Measurements from ENCODE around the gene CDK15.

CDK15 gene

DNA sequence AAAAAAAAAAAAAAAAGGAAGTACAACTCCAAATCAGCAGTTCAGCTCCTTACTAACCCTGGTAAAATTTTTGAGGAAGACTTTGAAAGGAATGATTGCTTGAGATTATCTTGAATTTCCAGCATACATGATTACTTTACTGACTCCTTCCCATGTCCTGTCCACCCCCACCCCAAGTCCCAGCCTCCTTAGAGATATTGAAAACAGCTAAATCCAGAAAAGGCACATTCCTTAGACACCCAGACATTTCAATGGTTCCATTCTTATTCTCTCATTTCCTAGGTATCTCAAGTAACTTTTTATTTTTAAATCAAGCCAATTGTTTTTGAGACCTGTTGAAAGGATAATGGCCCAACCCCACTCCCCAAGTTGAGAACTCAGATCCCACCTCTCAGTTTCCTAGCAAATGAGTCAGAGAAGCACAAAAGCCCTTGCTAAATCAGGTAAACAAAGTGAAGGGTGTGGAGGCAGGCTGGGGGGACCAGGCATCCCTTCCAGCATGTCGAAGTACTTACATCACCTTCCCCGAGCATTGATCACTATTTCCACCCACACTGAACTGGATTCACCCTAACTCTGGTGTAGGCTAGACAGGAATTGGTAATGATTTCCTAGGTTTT lies 131.9 kb downstream of the CDK15 start:
- no peaks in the 10 kb centered on the region for H4K20me1 ChIP-seq (ENCODE audit: insufficient read depth, low read length)
- H3K27ac ChIP-seq (ENCODE audit: low read length) = no peak overlapping the region
- no peak for TF ChIP-seq EZH2 (optimal IDR thresholded peaks at IDR 0.05; ENCODE audit: low read depth, low read length)
- no peaks in the 10 kb centered on the region for H3K4me1 ChIP-seq (ENCODE audit: low read length)
- H3F3A ChIP-seq (ENCODE audit: insufficient read depth, low read length) = no peaks in the 10 kb centered on the region
- H3K79me2 ChIP-seq (ENCODE audit: low read length) = no peaks in the 10 kb centered on the region
- H3K9ac ChIP-seq (ENCODE audit: low read length) = no peak overlapping the region
- H3K4me3 ChIP-seq (ENCODE audit: low read length) = no peak overlapping the region
- no peaks in the 10 kb centered on the region for H3K27me3 ChIP-seq (replicated peaks; ENCODE audit: insufficient read depth, low read length)
- no peak for DNase-seq
- no peak overlapping the region for H3K4me2 ChIP-seq (ENCODE audit: low read depth, low read length)
- no peaks in the 10 kb centered on the region for H3K9me3 ChIP-seq (replicated peaks; ENCODE audit: insufficient read depth, low read length)
- H3K36me3 ChIP-seq (replicated peaks; ENCODE audit: insufficient read depth, low read length) = no peaks in the 10 kb centered on the region
- H2AFZ ChIP-seq (ENCODE audit: low read length) = no peak overlapping the region
- H3K9me2 ChIP-seq (replicated peaks; ENCODE audit: insufficient read depth, low read length) = no peaks in the 10 kb centered on the region

DNA sequence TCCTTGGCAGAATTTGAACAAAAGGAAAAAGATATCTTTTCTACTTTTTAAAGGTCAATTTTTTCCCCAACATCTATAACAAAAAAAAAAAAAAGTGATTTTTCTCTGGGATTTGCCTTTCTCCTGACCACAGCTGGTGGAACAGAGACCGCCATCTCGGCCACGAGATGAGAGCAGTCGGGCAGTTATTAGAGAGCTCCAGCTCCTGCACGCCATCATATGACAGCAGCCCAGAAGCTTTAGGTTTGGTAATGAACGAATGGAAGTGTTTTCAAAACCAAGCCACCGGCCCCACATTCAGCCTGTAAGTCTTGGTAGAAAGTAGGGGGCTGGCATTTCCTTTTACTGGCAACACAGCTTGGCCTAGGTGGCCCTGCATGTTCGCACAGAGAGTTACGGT lies 132.4 kb downstream of the CDK15 start:
- no peaks in the 10 kb centered on the region for H3K4me1 ChIP-seq (ENCODE audit: low read length)
- TF ChIP-seq EZH2phosphoT487 (IDR thresholded peaks at IDR 0.05; ENCODE audit: low read length) = no peak
- no peak for TF ChIP-seq EZH2 (optimal IDR thresholded peaks at IDR 0.05; ENCODE audit: low read depth, low read length)
- TF ChIP-seq, protein P1, sequence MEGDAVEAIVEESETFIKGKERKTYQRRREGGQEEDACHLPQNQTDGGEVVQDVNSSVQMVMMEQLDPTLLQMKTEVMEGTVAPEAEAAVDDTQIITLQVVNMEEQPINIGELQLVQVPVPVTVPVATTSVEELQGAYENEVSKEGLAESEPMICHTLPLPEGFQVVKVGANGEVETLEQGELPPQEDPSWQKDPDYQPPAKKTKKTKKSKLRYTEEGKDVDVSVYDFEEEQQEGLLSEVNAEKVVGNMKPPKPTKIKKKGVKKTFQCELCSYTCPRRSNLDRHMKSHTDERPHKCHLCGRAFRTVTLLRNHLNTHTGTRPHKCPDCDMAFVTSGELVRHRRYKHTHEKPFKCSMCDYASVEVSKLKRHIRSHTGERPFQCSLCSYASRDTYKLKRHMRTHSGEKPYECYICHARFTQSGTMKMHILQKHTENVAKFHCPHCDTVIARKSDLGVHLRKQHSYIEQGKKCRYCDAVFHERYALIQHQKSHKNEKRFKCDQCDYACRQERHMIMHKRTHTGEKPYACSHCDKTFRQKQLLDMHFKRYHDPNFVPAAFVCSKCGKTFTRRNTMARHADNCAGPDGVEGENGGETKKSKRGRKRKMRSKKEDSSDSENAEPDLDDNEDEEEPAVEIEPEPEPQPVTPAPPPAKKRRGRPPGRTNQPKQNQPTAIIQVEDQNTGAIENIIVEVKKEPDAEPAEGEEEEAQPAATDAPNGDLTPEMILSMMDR (IDR thresholded peaks at IDR 0.05; ENCODE audit: low read length) = no peak
- no peaks in the 10 kb centered on the region for H3K27me3 ChIP-seq (replicated peaks; ENCODE audit: insufficient read depth, low read length)
- H4K20me1 ChIP-seq (ENCODE audit: insufficient read depth, low read length) = no peaks in the 10 kb centered on the region
- H3K4me2 ChIP-seq (ENCODE audit: low read depth, low read length) = no peak overlapping the region
- no peaks in the 10 kb centered on the region for H3K79me2 ChIP-seq (ENCODE audit: low read length)
- no peak overlapping the region for H2AFZ ChIP-seq (ENCODE audit: low read length)
- no peaks in the 10 kb centered on the region for H3K9me3 ChIP-seq (replicated peaks; ENCODE audit: insufficient read depth, low read length)
- no peaks in the 10 kb centered on the region for H3K36me3 ChIP-seq (replicated peaks; ENCODE audit: insufficient read depth, low read length)
- no peak overlapping the region for H3K4me3 ChIP-seq (ENCODE audit: low read length)
- no peak for DNase-seq
- H3K9ac ChIP-seq (ENCODE audit: low read length) = no peak overlapping the region
- H3K27ac ChIP-seq (ENCODE audit: low read length) = no peak overlapping the region
- H3K9me2 ChIP-seq (replicated peaks; ENCODE audit: insufficient read depth, low read length) = no peaks in the 10 kb centered on the region
- no peaks in the 10 kb centered on the region for H3F3A ChIP-seq (ENCODE audit: insufficient read depth, low read length)

DNA sequence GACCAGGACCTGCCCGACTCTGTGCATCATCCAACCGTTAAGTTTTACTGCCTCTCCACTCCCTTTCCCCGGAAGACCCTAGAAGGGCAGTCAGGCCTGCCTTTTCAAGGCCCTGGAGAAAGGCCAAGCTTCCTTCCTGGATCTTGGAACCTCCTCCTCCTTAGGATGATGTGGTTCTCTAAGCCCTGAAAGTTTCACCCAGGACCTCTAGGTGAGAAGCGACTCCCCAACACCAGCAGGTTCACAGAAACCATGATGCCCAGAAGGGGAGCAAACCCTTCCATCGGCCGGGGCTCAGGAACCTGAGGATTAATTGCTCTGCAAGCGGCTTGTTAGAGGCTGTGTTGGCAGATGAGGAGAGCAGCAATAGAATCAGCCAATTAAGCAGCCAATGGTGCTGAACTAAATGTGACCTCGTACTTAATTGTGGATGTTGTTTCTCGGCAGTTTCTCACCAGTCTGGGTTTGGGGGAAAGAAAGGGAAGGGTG lies 133.2 kb downstream of the CDK15 start:
- H3K27ac ChIP-seq (ENCODE audit: low read length) = no peak overlapping the region
- no peak overlapping the region for H3K4me3 ChIP-seq (ENCODE audit: low read length)
- H3K9me2 ChIP-seq (replicated peaks; ENCODE audit: insufficient read depth, low read length) = no peaks in the 10 kb centered on the region
- H4K20me1 ChIP-seq (ENCODE audit: insufficient read depth, low read length) = no peaks in the 10 kb centered on the region
- no peaks in the 10 kb centered on the region for H3K79me2 ChIP-seq (ENCODE audit: low read length)
- H3K4me1 ChIP-seq (ENCODE audit: low read length) = no peaks in the 10 kb centered on the region
- no peak overlapping the region for H3K9ac ChIP-seq (ENCODE audit: low read length)
- H3K4me2 ChIP-seq (ENCODE audit: low read depth, low read length) = no peak overlapping the region
- DNase-seq = no peak
- no peaks in the 10 kb centered on the region for H3F3A ChIP-seq (ENCODE audit: insufficient read depth, low read length)
- H2AFZ ChIP-seq (ENCODE audit: low read length) = no peak overlapping the region
- H3K36me3 ChIP-seq (replicated peaks; ENCODE audit: insufficient read depth, low read length) = no peaks in the 10 kb centered on the region
- no peaks in the 10 kb centered on the region for H3K9me3 ChIP-seq (replicated peaks; ENCODE audit: insufficient read depth, low read length)
- no peaks in the 10 kb centered on the region for H3K27me3 ChIP-seq (replicated peaks; ENCODE audit: insufficient read depth, low read length)
- no peak for TF ChIP-seq EZH2 (optimal IDR thresholded peaks at IDR 0.05; ENCODE audit: low read depth, low read length)
- no peak for TF ChIP-seq EZH2phosphoT487 (IDR thresholded peaks at IDR 0.05; ENCODE audit: low read length)
- TF ChIP-seq, protein P1 (IDR thresholded peaks at IDR 0.05; ENCODE audit: low read length) = no peak

DNA sequence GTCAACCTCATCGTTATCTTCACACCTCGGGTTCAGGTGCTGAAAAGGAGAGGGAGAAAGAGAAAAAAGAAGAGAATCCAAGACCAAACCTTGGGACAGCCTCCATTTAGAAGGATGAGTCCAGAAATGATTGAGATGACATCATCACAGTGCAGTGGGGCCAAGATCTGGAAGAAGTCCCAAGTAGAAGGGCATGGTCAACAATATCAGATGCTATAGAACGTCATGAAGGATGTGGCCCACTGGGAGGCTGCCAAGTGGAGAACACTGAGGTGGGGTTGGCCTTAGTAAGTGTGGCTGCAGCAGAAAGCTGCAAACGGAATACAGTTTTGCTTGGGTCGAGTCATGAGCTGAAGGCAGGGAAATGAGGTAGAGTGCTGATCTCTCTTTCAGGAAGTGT lies 136.2 kb downstream of the CDK15 start:
- H3K4me3 ChIP-seq (ENCODE audit: low read length) = no peak overlapping the region
- no peaks in the 10 kb centered on the region for H3K36me3 ChIP-seq (replicated peaks; ENCODE audit: insufficient read depth, low read length)
- TF ChIP-seq EZH2phosphoT487 (IDR thresholded peaks at IDR 0.05; ENCODE audit: low read length) = no peak
- TF ChIP-seq, protein P1 (IDR thresholded peaks at IDR 0.05; ENCODE audit: low read length) = no peak
- no peak for TF ChIP-seq EZH2 (optimal IDR thresholded peaks at IDR 0.05; ENCODE audit: low read depth, low read length)
- H3K79me2 ChIP-seq (ENCODE audit: low read length) = no peaks in the 10 kb centered on the region
- no peaks in the 10 kb centered on the region for H4K20me1 ChIP-seq (ENCODE audit: insufficient read depth, low read length)
- H2AFZ ChIP-seq (ENCODE audit: low read length) = no peak overlapping the region
- DNase-seq = no peak
- H3K27ac ChIP-seq (ENCODE audit: low read length) = no peak overlapping the region
- no peaks in the 10 kb centered on the region for H3F3A ChIP-seq (ENCODE audit: insufficient read depth, low read length)
- H3K9me3 ChIP-seq (replicated peaks; ENCODE audit: insufficient read depth, low read length) = no peaks in the 10 kb centered on the region
- H3K9ac ChIP-seq (ENCODE audit: low read length) = no peak overlapping the region
- no peak overlapping the region for H3K4me2 ChIP-seq (ENCODE audit: low read depth, low read length)
- H3K4me1 ChIP-seq (ENCODE audit: low read length) = no peaks in the 10 kb centered on the region
- H3K9me2 ChIP-seq (replicated peaks; ENCODE audit: insufficient read depth, low read length) = no peaks in the 10 kb centered on the region
- no peaks in the 10 kb centered on the region for H3K27me3 ChIP-seq (replicated peaks; ENCODE audit: insufficient read depth, low read length)

All from MM.1S (cell line).